ENCODE results near the gene IL17D.
A peak's percentile ranks its signal among the peaks of the same experiment; 100 is the strongest.

Gene IL17D

GRCh38 chr13:20702530-20702914 lies 977 bp upstream of the IL17D start:
- peaks cover 3% of the 10 kb centered on the region for H3K36me3 Mint-ChIP-seq (ENCODE audit: insufficient read depth)
- H3K27me3 Mint-ChIP-seq, result peaks cover 15 to 25% of the 10 kb centered on the region in 2 donors
- H3K27ac Mint-ChIP-seq, result peak overlapping the region in 1 of 2 donors; percentile 77
- DNase-seq (no peak), ATAC-seq (replicated peaks) (no peak)
- no peaks in the 10 kb centered on the region for H3K9me3 Mint-ChIP-seq
- H3K4me3 Mint-ChIP-seq, result peak overlapping the region; percentile 98
- peaks cover 6 to 7% of the 10 kb centered on the region in 2 donors for H3K4me1 Mint-ChIP-seq (ENCODE audit: low read depth in 2 of 2)

- H3K9me3 Mint-ChIP-seq, result no peaks in the 10 kb centered on the region
- no peak overlapping the region for H3K27ac Mint-ChIP-seq
- ATAC-seq (replicated peaks), result peak; percentile 93
- peak overlapping the region; percentile 68 to 75 for H3K4me3 Mint-ChIP-seq
- peaks cover 6 to 7% of the 10 kb centered on the region in 2 donors for H3K4me1 Mint-ChIP-seq (ENCODE audit: low read depth in 2 of 2)
- peaks cover 15 to 19% of the 10 kb centered on the region in 2 donors for H3K27me3 Mint-ChIP-seq
- H3K36me3 Mint-ChIP-seq (ENCODE audit: insufficient read depth), result peaks cover 3% of the 10 kb centered on the region
- DNase-seq, result peak; percentile 70 to 78 (median 74)
Observed at GRCh38 chr13:20703780-20704458, 420 bp downstream of the IL17D start.

- H3K4me1 Mint-ChIP-seq (ENCODE audit: low read depth in 2 of 2), result peaks cover 6 to 7% of the 10 kb centered on the region in 2 donors
- DNase-seq, result no peak
- peak overlapping the region; percentile 68 to 75 for H3K4me3 Mint-ChIP-seq
- no peak overlapping the region for H3K27ac Mint-ChIP-seq
- no peaks in the 10 kb centered on the region for H3K9me3 Mint-ChIP-seq
- peaks cover 3% of the 10 kb centered on the region for H3K36me3 Mint-ChIP-seq (ENCODE audit: insufficient read depth)
- H3K27me3 Mint-ChIP-seq, result peaks cover 12 to 16% of the 10 kb centered on the region in 2 donors
- ATAC-seq (replicated peaks), result no peak
Observed at GRCh38 chr13:20704459-20705069, 1.1 kb downstream of the IL17D start.

- DNase-seq (no peak), ATAC-seq (replicated peaks) (no peak)
- Mint-ChIP-seq H3K27ac (peak overlapping the region in 1 of 2 donors; percentile 55), H3K36me3 (ENCODE audit: insufficient read depth) (peaks cover 3% of the 10 kb centered on the region), H3K4me1 (ENCODE audit: low read depth in 2 of 2) (peaks cover 6 to 7% of the 10 kb centered on the region in 2 donors), H3K9me3 (no peaks in the 10 kb centered on the region), H3K27me3 (peaks cover 0 to 9% of the 10 kb centered on the region in 2 donors), H3K4me3 (no peak overlapping the region)
Observed at GRCh38 chr13:20706661-20707060, 3.2 kb downstream of the IL17D start.

GRCh38 chr13:20708216-20708615 lies 4.7 kb downstream of the IL17D start:
- Mint-ChIP-seq H3K4me1 (ENCODE audit: low read depth in 2 of 2) (peaks cover 3 to 9% of the 10 kb centered on the region in 2 donors), H3K27me3 (peaks cover 8 to 21% of the 10 kb centered on the region in 2 donors), H3K36me3 (ENCODE audit: insufficient read depth) (peaks cover 1% of the 10 kb centered on the region), H3K27ac (no peak overlapping the region), H3K9me3 (no peaks in the 10 kb centered on the region), H3K4me3 (no peak overlapping the region)
- no peak for ATAC-seq (replicated peaks)
- no peak for DNase-seq

- no peaks in the 10 kb centered on the region for H3K9me3 Mint-ChIP-seq
- no peak for DNase-seq
- no peak for ATAC-seq (replicated peaks)
- no peaks in the 10 kb centered on the region for H3K36me3 Mint-ChIP-seq (ENCODE audit: insufficient read depth)
- no peak overlapping the region for H3K27ac Mint-ChIP-seq
- H3K27me3 Mint-ChIP-seq, result peaks cover 18 to 33% of the 10 kb centered on the region in 2 donors
- peaks cover 2 to 7% of the 10 kb centered on the region in 2 donors for H3K4me1 Mint-ChIP-seq (ENCODE audit: low read depth in 2 of 2)
- no peak overlapping the region for H3K4me3 Mint-ChIP-seq
Observed at GRCh38 chr13:20709369-20709768, 5.9 kb downstream of the IL17D start.

GRCh38 chr13:20709782-20710181 lies 6.3 kb downstream of the IL17D start:
- H3K27me3 Mint-ChIP-seq, result peaks cover 19 to 37% of the 10 kb centered on the region in 2 donors
- no peaks in the 10 kb centered on the region for H3K36me3 Mint-ChIP-seq (ENCODE audit: insufficient read depth)
- H3K4me3 Mint-ChIP-seq, result no peak overlapping the region
- peaks cover 2 to 7% of the 10 kb centered on the region in 2 donors for H3K4me1 Mint-ChIP-seq (ENCODE audit: low read depth in 2 of 2)
- no peak overlapping the region for H3K27ac Mint-ChIP-seq
- no peaks in the 10 kb centered on the region for H3K9me3 Mint-ChIP-seq
- DNase-seq, result no peak
- no peak for ATAC-seq (replicated peaks)

- peaks cover 2 to 7% of the 10 kb centered on the region in 2 donors for H3K4me1 Mint-ChIP-seq (ENCODE audit: low read depth in 2 of 2)
- H3K27ac Mint-ChIP-seq, result no peak overlapping the region
- DNase-seq, result no peak
- ATAC-seq (replicated peaks), result no peak
- no peak overlapping the region for H3K4me3 Mint-ChIP-seq
- no peaks in the 10 kb centered on the region for H3K36me3 Mint-ChIP-seq (ENCODE audit: insufficient read depth)
- peaks cover 19 to 49% of the 10 kb centered on the region in 2 donors for H3K27me3 Mint-ChIP-seq
- H3K9me3 Mint-ChIP-seq, result no peaks in the 10 kb centered on the region
Observed at GRCh38 chr13:20711301-20712044, 8.0 kb downstream of the IL17D start.

GRCh38 chr13:20713014-20713376 lies 9.5 kb downstream of the IL17D start:
- ATAC-seq (replicated peaks), result no peak
- no peak overlapping the region for H3K4me3 Mint-ChIP-seq

GRCh38 chr13:20713751-20714150 lies 10.3 kb downstream of the IL17D start:
- no peak for DNase-seq
- H3K36me3 Mint-ChIP-seq (ENCODE audit: insufficient read depth), result no peaks in the 10 kb centered on the region
- H3K4me3 Mint-ChIP-seq, result no peak overlapping the region
- H3K4me1 Mint-ChIP-seq (ENCODE audit: low read depth in 2 of 2), result peaks cover 2 to 7% of the 10 kb centered on the region in 2 donors
- no peaks in the 10 kb centered on the region for H3K9me3 Mint-ChIP-seq
- H3K27me3 Mint-ChIP-seq, result peaks cover 19 to 51% of the 10 kb centered on the region in 2 donors
- ATAC-seq (replicated peaks), result no peak
- H3K27ac Mint-ChIP-seq, result no peak overlapping the region

More at GRCh38 chr13:20713014-20713376, 9.5 kb downstream of the IL17D start:
- Mint-ChIP-seq H3K36me3 (ENCODE audit: insufficient read depth) (no peaks in the 10 kb centered on the region), H3K4me1 (ENCODE audit: low read depth in 2 of 2) (peaks cover 2 to 7% of the 10 kb centered on the region in 2 donors), H3K27ac (peak overlapping the region in 1 of 2 donors; percentile 20), H3K27me3 (peaks cover 19 to 51% of the 10 kb centered on the region in 2 donors), H3K9me3 (no peaks in the 10 kb centered on the region)
- DNase-seq, result no peak

- Mint-ChIP-seq H3K36me3 (ENCODE audit: insufficient read depth) (no peaks in the 10 kb centered on the region), H3K4me1 (ENCODE audit: low read depth in 2 of 2) (peaks cover 2 to 7% of the 10 kb centered on the region in 2 donors), H3K4me3 (no peak overlapping the region), H3K27me3 (peaks cover 19 to 51% of the 10 kb centered on the region in 2 donors), H3K9me3 (no peaks in the 10 kb centered on the region), H3K27ac (no peak overlapping the region)
- ATAC-seq (replicated peaks), result no peak
- no peak for DNase-seq
Observed at GRCh38 chr13:20714161-20714560, 10.7 kb downstream of the IL17D start.

GRCh38 chr13:20714563-20715329 lies 11.2 kb downstream of the IL17D start:
- Mint-ChIP-seq H3K36me3 (ENCODE audit: insufficient read depth) (no peaks in the 10 kb centered on the region), H3K27me3 (peaks cover 19 to 51% of the 10 kb centered on the region in 2 donors), H3K4me3 (no peak overlapping the region), H3K9me3 (no peaks in the 10 kb centered on the region), H3K27ac (no peak overlapping the region), H3K4me1 (ENCODE audit: low read depth in 2 of 2) (peaks cover 2 to 7% of the 10 kb centered on the region in 2 donors)
- DNase-seq, result no peak
- ATAC-seq (replicated peaks), result no peak

GRCh38 chr13:20715330-20715712 lies 11.8 kb downstream of the IL17D start:
- Mint-ChIP-seq H3K4me3 (no peak overlapping the region), H3K4me1 (ENCODE audit: low read depth in 2 of 2) (peaks cover 2 to 7% of the 10 kb centered on the region in 2 donors), H3K27ac (no peak overlapping the region), H3K9me3 (no peaks in the 10 kb centered on the region), H3K27me3 (peaks cover 19 to 51% of the 10 kb centered on the region in 2 donors), H3K36me3 (ENCODE audit: insufficient read depth) (no peaks in the 10 kb centered on the region)
- no peak for ATAC-seq (replicated peaks)
- DNase-seq, result no peak

All from effector memory CD8-positive, alpha-beta T cell (primary cell).